GM13976 (cell line): ENCODE data around the gene NFATC2IP.
"Not testable (repeated sequence)": the region's sequence is repeated elsewhere in the genome, so short reads cannot be mapped to it uniquely, and the experiment has no call there.

Experiments used
- DNase-seq: peaks from one replicate; pipeline ENCODE4 v3.0.0; 2012; ENCODE audit warnings: low spot score
- in situ Hi-C: fragments of 300-500 bp; cut with MboI; formaldehyde crosslinking; loops from one replicate; pipeline ENCODE4 v1.12.0; 2022; ENCODE audit warnings: low sequenced_read_pairs, mixed read lengths, inconsistent platforms; ENCODE audit not compliant: unreplicated experiment
- TF ChIP-seq, protein P1 (sequence below): IDR thresholded peaks from 2 replicates; pipeline ENCODE4 v1.5.1; 2012; ENCODE audit warnings: borderline replicate concordance, mild to moderate bottlenecking; ENCODE audit not compliant: insufficient read depth; ENCODE audit errors: extremely low read depth, missing control alignments, control extremely low read depth

Gene NFATC2IP

DNA sequence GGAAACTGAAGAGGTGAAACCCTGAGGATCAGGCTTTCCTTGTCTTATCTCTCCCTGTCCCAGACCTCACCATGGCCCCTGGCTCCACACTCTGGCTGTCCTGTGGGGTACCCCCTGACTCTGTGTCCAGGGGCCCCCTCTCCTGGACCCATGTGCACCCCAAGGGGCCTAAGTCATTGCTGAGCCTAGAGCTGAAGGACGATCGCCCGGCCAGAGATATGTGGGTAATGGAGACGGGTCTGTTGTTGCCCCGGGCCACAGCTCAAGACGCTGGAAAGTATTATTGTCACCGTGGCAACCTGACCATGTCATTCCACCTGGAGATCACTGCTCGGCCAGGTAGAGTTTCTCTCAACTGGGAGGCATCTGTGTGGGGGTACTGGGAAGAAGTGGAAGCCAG lies 17.6 kb upstream of the NFATC2IP start:
- TF ChIP-seq, protein P1, sequence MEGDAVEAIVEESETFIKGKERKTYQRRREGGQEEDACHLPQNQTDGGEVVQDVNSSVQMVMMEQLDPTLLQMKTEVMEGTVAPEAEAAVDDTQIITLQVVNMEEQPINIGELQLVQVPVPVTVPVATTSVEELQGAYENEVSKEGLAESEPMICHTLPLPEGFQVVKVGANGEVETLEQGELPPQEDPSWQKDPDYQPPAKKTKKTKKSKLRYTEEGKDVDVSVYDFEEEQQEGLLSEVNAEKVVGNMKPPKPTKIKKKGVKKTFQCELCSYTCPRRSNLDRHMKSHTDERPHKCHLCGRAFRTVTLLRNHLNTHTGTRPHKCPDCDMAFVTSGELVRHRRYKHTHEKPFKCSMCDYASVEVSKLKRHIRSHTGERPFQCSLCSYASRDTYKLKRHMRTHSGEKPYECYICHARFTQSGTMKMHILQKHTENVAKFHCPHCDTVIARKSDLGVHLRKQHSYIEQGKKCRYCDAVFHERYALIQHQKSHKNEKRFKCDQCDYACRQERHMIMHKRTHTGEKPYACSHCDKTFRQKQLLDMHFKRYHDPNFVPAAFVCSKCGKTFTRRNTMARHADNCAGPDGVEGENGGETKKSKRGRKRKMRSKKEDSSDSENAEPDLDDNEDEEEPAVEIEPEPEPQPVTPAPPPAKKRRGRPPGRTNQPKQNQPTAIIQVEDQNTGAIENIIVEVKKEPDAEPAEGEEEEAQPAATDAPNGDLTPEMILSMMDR, result no peak
- in situ Hi-C loops, result no loop called here
- DNase-seq, result no peak

DNA sequence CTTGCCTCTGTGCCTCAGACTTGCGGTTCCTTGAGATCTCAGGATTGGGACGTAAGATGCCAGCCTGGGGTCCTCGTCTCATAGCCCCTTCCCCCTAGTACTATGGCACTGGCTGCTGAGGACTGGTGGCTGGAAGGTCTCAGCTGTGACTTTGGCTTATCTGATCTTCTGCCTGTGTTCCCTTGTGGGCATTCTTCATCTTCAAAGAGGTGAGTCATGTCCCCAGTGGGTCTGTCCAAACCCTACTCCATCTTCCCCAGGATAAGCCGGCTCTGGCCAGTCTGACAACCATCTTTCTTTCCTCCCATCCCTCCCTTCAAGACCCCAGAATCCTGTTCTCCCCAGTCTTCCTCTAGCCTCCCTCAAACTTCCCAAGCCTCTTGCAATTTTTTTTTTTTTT lies 15.4 kb upstream of the NFATC2IP start:
- no peak for DNase-seq
- TF ChIP-seq, protein P1, result no peak
- in situ Hi-C loops, result no loop called here

DNA sequence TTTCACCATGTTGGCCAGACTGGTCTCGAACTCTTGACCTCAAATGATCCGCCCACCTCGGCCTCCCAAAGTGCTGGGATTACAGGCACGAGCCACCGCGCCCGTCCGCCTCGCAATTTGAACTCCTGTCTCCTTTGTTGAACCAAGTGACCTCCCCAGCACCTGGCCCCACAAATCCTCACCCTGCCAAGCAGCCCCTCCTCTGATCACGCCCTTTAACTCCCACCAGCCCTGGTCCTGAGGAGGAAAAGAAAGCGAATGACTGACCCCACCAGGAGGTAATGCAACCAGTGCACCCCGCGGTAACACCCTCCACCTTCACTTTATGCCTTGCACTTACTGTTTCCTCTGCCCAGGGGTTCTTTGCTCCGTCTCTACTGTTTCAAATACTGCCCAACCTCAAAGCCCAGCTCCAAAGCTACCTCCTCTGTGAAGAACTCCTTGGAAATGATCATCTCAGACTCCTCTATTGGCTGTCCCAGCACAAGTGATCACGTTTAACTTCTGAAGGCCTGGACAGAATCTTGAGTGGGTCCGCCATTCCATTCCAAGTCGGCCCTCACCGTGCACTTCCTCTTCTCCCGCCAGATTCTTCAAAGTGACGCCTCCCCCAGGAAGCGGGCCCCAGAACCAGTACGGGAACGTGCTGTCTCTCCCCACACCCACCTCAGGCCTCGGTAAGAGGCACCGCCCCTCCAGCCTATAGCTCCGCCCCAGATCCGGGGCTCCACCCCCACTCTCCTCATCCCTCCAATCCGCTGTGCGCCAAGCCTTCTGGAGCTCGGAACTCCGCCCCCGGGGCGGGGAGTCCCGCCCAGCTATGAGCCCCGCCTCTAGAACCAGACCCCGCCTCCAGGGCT lies 14.6 kb upstream of the NFATC2IP start:
- in situ Hi-C loops, result no loop called here
- peak; percentile 96 for DNase-seq
- TF ChIP-seq, protein P1, result no peak

- DNase-seq, result no peak
- in situ Hi-C loops, result no loop called here
- TF ChIP-seq, protein P1, result no peak
Measured at GRCh38 chr16:28936784-28937155, 14.0 kb upstream of the NFATC2IP start.

DNA sequence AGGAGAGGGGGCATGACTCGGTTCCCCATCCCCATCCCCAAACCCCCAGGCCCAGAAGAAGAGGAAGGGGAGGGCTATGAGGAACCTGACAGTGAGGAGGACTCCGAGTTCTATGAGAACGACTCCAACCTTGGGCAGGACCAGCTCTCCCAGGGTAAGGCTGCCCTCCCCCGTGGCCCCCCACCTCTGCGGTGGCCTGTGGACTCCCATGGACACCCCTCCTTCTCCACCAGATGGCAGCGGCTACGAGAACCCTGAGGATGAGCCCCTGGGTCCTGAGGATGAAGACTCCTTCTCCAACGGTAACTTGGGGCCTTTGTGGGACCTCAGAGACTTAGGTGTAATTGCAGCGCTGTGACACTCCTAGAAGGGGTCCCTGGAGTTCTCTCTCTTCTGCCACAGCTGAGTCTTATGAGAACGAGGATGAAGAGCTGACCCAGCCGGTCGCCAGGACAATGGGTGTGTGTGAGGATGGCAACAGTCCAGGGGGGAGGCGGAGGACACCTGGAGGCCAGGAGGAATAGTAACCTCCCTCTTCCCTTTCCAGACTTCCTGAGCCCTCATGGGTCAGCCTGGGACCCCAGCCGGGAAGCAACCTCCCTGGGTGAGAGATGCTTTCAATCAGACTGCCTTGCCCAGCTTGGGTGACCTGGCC lies 13.4 kb upstream of the NFATC2IP start:
- in situ Hi-C loops, result no loop called here
- DNase-seq, result no peak
- TF ChIP-seq, protein P1, result no peak

DNA sequence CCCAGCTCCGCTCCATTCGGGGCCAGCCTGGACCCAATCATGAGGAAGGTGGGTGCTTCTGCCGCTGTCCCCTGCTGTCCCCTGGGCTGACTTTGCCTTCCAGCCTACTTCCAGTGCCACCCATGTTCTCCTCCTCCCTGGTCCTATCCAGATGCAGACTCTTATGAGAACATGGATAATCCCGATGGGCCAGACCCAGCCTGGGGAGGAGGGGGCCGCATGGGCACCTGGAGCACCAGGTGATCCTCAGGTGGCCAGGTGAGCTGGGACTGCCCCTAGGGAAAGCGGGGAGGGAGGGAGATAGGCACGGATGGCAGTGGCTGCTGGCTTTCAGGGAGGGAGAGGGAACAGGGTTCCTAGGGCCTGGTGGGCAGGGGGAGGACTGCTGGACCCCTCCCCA lies 12.0 kb upstream of the NFATC2IP start:
- in situ Hi-C loops, result no loop called here
- no peak for DNase-seq
- TF ChIP-seq, protein P1, result no peak

DNA sequence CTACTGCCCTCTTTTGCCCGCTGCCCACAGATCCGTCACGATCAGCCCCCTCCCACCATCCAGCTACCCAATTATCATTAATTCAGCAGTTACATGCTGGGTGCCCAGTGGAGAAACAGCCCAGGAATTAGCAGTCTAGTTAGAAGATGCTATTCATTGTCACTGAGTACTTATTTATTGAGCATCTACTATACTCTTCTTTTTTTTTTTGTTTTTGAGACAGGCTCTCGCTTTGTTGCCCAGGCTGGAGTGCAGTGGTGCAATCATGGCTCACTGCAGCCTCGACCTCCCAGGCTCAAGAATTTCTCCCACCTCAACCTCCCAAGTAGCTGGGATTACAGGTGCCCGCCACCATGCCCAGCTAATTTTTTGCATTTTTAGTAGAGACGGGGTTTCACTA lies 10.9 kb upstream of the NFATC2IP start:
- in situ Hi-C loops, result loop anchor here (10.0 kb wide), 1 partner anchor 65 kb away; the partner anchor contains the start of gene ATP2A1

More for the DNA sequence above, 10.9 kb upstream of the NFATC2IP start:
- DNase-seq, result not testable (repeated sequence)
